ENCODE data around the gene SMYD3. TPM values are rescaled to one million over a fixed set of nuclear protein-coding genes. Genes with fewer than 3 reads are reported as not detected.
A peak's percentile ranks its signal among the peaks of the same experiment; 100 is the strongest.

Gene SMYD3
- total and polyA plus RNA-seq, 2 of the 4 experiments (the other 2 are of a cell fraction) = 26.5 to 37.6 TPM

GRCh38 chr1:245788886-245789285 lies 718.2 kb downstream of the SMYD3 start:
- CTCF ChIA-PET = interaction anchor here (0.6 kb wide), 1 partner anchor 278 kb away, joined by 3 read pairs; no protein-coding TSS in a partner anchor
- H2BK120ac ChIP-seq (ENCODE audit: low read depth, low read length) = peak overlapping the region; percentile 100
- peak overlapping the region; percentile 47 for H2AK9ac ChIP-seq (replicated peaks; ENCODE audit: low read depth, low read length, poor library complexity)
- TF ChIP-seq MAZ (IDR thresholded peaks at IDR 0.05; ENCODE audit: borderline replicate concordance, low read depth, low read length) (no peak), BHLHE40 (IDR thresholded peaks at IDR 0.05; ENCODE audit: low read depth, low read length) (no peak), FOS (IDR thresholded peaks at IDR 0.05; ENCODE audit: low read depth, low read length) (no peak), MXI1 (IDR thresholded peaks at IDR 0.05; ENCODE audit: borderline replicate concordance, low read depth, low read length) (no peak), CEBPB (IDR thresholded peaks at IDR 0.05; ENCODE audit: low read depth, low read length) (no peak), ELK1 (IDR thresholded peaks at IDR 0.05; ENCODE audit: borderline replicate concordance, low read depth, low read length) (no peak), CHD1 (IDR thresholded peaks at IDR 0.05; ENCODE audit: low read depth, low read length) (no peak), POLR2A (IDR thresholded peaks at IDR 0.05; ENCODE audit: low read depth, low read length) (no peak), USF2 (IDR thresholded peaks at IDR 0.05; ENCODE audit: low read depth, low read length) (no peak), CTCF (conservative IDR thresholded peaks at IDR 0.05; ENCODE audit: low read depth, low read length) (no peak), SMC3 (IDR thresholded peaks at IDR 0.05; ENCODE audit: low read depth, low read length) (no peak), NFE2L2 (IDR thresholded peaks at IDR 0.05; ENCODE audit: low read depth, low read length) (no peak)
- H2BK15ac ChIP-seq (ENCODE audit: low read depth, low read length) = peak overlapping the region; percentile 63; the same call in 1 of the 3 replicates
- peak overlapping the region; percentile 92 for H4K91ac ChIP-seq (ENCODE audit: insufficient read depth, low read depth, low read length)
- H3K4me3 ChIP-seq (ENCODE audit: insufficient read depth, low read depth, low read length) = no peak overlapping the region
- no peaks in the 10 kb centered on the region for H3K36me3 ChIP-seq (ENCODE audit: control insufficient read depth, insufficient read depth, low read length)
- H3K23ac ChIP-seq (ENCODE audit: low read depth, low read length) = no peak overlapping the region
- no peak overlapping the region for H3K4me2 ChIP-seq (ENCODE audit: low read depth, low read length)
- intact Hi-C loops (cut with micrococcal nuclease) (loop anchor here (5.0 kb wide), 1 partner anchor 213 kb away; no protein-coding TSS in a partner anchor), in situ Hi-C loops (cut with MboI; ENCODE audit: low sequenced_read_pairs) (no loop called here), dilution Hi-C loops (cut with HindIII; ENCODE audit: low sequenced_read_pairs, unreplicated experiment) (no loop called here)
- H3K14ac ChIP-seq (replicated peaks; ENCODE audit: low read depth, low read length) = peak overlapping the region; percentile 45
- H2BK20ac ChIP-seq (ENCODE audit: low read depth, low read length) = peak overlapping the region; percentile 98
- peaks cover 19% of the 10 kb centered on the region for H3K4me1 ChIP-seq (ENCODE audit: control insufficient read depth, insufficient read depth, low read length)
- 100% methylated on average over 1 of the region's 10 CpGs; no CpG with 5 or more reads in 1 of the 2 experiments for WGBS, 2 experiments (ENCODE audit: extremely low coverage in 2 of 2, insufficient read length in 1 of 2)
- H2AFZ ChIP-seq (replicated peaks; ENCODE audit: low read length, poor library complexity) = no peak overlapping the region
- H2AK5ac ChIP-seq (ENCODE audit: low read depth, low read length) = peak overlapping the region; percentile 83
- H4K5ac ChIP-seq (ENCODE audit: low read depth, low read length) = peak overlapping the region; percentile 71
- no peaks in the 10 kb centered on the region for H4K20me1 ChIP-seq (ENCODE audit: insufficient read depth, low read length)
- 0 out of 4 replicates have a peak, but pooled peaks cover 0 to 5% of the 10 kb centered on the region in 2 experiments for H3K79me1 ChIP-seq (ENCODE audit: low read depth in 1 of 2, low read length in 2 of 2)
- H4K8ac ChIP-seq (ENCODE audit: low read depth in 2 of 2, low read length in 2 of 2) = peak overlapping the region; percentile 37 to 73; a peak in 3 of 4 replicates
- peak overlapping the region; percentile 51 for H2BK5ac ChIP-seq (ENCODE audit: low read depth, low read length, poor library complexity, severe bottlenecking)
- no TSS peak for BruUV-seq (replicated peaks)
- peak overlapping the region; percentile 24; the same call in 1 of the 2 replicates for H3K56ac ChIP-seq (ENCODE audit: extremely low read depth, insufficient read depth, low read length)
- H3K27ac ChIP-seq (ENCODE audit: insufficient read depth, low read length) = peak overlapping the region; percentile 83; the same call in 1 of the 2 replicates
- H3K9ac ChIP-seq (ENCODE audit: low read depth, low read length) = no peak overlapping the region
- ATAC-seq (ENCODE audit: low read depth) (no peak), DNase-seq (no peak)
- no peaks in the 10 kb centered on the region for H3K9me3 ChIP-seq (ENCODE audit: control insufficient read depth, insufficient read depth, low read length)
- POLR2A ChIA-PET (ENCODE audit: unreplicated experiment) = no interaction called here
- no peaks in the 10 kb centered on the region for H3K27me3 ChIP-seq (ENCODE audit: control insufficient read depth, insufficient read depth, low read length)
- H3K18ac ChIP-seq (ENCODE audit: low read depth, low read length) = peak overlapping the region; percentile 86
- H3K9me1 ChIP-seq (ENCODE audit: insufficient read depth, low read length) = peaks cover 11% of the 10 kb centered on the region
- H3K4ac ChIP-seq (ENCODE audit: low read depth, low read length) = peak overlapping the region; percentile 90
